ENCODE data around the gene OLFM3. TPM values are rescaled to one million over a fixed set of nuclear protein-coding genes. Genes with fewer than 3 reads are reported as not detected.

OLFM3 gene
- total RNA-seq, 3 donors from 2014 or later = 0.12 to 2.6 (median 0.22) TPM

DNA sequence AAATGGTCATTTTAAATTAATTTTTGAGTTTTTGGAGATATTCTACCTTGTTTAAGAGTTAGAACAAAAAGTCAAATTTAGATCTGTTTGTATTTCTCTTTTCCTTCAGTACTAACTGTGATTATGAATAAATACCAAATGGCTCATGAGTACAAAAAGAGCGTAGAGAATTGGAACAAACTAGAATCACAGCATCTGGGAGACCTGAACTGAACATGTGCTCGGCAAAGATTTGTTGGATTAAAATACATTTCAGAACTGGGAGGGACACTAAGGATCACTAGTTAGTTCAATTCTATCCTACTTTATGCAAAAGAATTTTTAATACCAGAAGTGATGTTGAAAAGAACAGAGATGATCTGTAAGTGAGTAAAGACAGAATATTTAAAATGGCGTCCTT lies 19.5 kb downstream of the OLFM3 start:
- Histone ChIP-seq H3K36me3 (ENCODE audit: low read depth) (no peaks in the 10 kb centered on the region), H3K4me3 (no peak overlapping the region), H3K4me1 (ENCODE audit: low read depth) (no peaks in the 10 kb centered on the region), H3K9me3 (no peaks in the 10 kb centered on the region)
- TF ChIP-seq, protein P1, sequence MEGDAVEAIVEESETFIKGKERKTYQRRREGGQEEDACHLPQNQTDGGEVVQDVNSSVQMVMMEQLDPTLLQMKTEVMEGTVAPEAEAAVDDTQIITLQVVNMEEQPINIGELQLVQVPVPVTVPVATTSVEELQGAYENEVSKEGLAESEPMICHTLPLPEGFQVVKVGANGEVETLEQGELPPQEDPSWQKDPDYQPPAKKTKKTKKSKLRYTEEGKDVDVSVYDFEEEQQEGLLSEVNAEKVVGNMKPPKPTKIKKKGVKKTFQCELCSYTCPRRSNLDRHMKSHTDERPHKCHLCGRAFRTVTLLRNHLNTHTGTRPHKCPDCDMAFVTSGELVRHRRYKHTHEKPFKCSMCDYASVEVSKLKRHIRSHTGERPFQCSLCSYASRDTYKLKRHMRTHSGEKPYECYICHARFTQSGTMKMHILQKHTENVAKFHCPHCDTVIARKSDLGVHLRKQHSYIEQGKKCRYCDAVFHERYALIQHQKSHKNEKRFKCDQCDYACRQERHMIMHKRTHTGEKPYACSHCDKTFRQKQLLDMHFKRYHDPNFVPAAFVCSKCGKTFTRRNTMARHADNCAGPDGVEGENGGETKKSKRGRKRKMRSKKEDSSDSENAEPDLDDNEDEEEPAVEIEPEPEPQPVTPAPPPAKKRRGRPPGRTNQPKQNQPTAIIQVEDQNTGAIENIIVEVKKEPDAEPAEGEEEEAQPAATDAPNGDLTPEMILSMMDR (IDR thresholded peaks at IDR 0.05) = no peak
- intact Hi-C loops (cut with DNase I, micrococcal nuclease) = no loop called here
- ATAC-seq = no peak
- no peak for DNase-seq

GRCh38 chr1:101976161-101976560 lies 20.6 kb downstream of the OLFM3 start:
- ATAC-seq (no peak), DNase-seq (no peak)
- H3K9me3 ChIP-seq = no peaks in the 10 kb centered on the region
- H3K36me3 ChIP-seq (ENCODE audit: low read depth) = no peaks in the 10 kb centered on the region
- TF ChIP-seq, protein P1 (IDR thresholded peaks at IDR 0.05) = no peak
- no peak overlapping the region for H3K4me3 ChIP-seq
- intact Hi-C loops (cut with DNase I, micrococcal nuclease) = no loop called here
- H3K4me1 ChIP-seq (ENCODE audit: low read depth) = no peaks in the 10 kb centered on the region

DNA sequence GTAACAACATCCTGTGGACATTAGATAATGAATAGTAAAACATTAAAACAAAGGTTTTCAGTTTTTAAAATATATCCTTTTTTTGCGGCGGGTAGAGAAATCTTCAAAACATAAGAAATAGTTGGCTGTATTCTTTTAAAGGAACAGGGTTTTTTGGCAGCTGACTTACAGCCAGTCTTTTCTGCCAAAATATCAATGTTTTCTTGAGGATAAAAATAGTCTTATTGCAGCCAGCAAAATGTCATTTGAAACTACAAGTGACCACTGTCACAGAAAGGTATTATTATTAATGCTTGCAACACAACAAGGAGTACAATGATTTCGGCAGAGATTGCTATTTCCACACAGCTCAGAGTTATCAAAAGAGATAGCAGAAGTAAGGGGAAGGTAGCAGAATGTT lies 21.4 kb downstream of the OLFM3 start:
- Histone ChIP-seq H3K4me1 (ENCODE audit: low read depth) (no peaks in the 10 kb centered on the region), H3K9me3 (no peaks in the 10 kb centered on the region), H3K4me3 (no peak overlapping the region), H3K36me3 (ENCODE audit: low read depth) (no peaks in the 10 kb centered on the region)
- ATAC-seq (no peak), DNase-seq (no peak)
- TF ChIP-seq, protein P1 (IDR thresholded peaks at IDR 0.05) = no peak
- intact Hi-C loops (cut with DNase I, micrococcal nuclease) = no loop called here

DNA sequence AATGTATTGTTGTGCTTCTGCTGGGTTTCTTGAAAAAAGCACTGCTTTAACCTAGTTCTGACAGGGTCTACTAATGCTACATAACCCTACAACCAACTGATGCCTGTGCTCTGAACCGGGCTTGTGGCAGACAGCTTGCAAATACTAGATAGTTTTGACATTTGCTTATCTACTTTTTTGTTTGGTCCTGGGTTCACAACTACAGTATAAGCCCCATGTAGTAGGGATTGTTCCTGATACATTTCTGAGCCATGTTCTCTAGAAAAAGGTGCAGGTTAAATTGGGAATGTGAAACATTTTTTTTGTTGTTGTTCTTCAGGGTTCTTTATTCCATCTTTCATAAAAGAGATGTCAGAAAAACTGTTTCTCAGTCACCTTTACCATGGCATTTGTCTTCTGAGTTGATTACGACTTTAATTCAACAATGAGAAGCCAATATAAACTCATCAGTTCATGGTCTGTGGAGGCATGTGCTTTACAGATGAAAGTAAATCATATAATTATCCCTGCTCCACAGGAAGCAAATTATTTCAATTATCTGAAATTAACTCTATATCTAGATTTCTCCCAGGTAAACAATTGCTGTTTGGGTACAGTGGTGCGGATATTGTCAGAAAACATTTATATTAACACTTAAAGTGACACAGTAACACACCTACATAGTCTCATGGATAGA lies 22.0 kb downstream of the OLFM3 start:
- ATAC-seq (no peak), DNase-seq (no peak)
- Histone ChIP-seq H3K4me3 (no peak overlapping the region), H3K4me1 (ENCODE audit: low read depth) (no peaks in the 10 kb centered on the region), H3K36me3 (ENCODE audit: low read depth) (no peaks in the 10 kb centered on the region), H3K9me3 (no peaks in the 10 kb centered on the region)
- intact Hi-C loops (cut with DNase I, micrococcal nuclease) = no loop called here
- TF ChIP-seq, protein P1 (IDR thresholded peaks at IDR 0.05) = no peak

- ATAC-seq (no peak), DNase-seq (peak in 1 of 3 donors; percentile 61)
- Histone ChIP-seq H3K9me3 (no peaks in the 10 kb centered on the region), H3K4me1 (ENCODE audit: low read depth) (no peaks in the 10 kb centered on the region), H3K36me3 (ENCODE audit: low read depth) (no peaks in the 10 kb centered on the region), H3K4me3 (no peak overlapping the region)
- intact Hi-C loops (cut with DNase I, micrococcal nuclease) = no loop called here
- TF ChIP-seq, protein P1 (IDR thresholded peaks at IDR 0.05) = no peak
These were observed 25.4 kb downstream of the OLFM3 start for GRCh38 chr1:101971304-101971703.

DNA sequence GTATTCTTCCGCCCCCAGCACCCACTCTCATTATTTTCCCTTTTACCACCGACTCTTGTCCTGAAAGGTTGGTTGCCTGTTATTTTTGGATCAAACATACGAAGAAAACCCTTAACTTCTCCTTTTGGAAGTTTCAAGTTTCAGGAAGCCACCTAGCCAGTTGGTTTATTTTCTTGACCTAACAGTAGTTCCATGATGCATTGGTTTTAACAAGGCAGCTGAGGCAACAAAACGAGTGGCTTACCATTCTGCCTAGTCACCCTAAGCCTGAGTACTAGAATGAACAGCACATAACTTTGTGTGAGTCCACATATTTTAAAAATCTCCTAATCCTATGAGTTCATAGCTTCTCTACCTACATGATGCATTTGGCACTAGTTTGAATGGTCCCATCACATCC lies 28.9 kb downstream of the OLFM3 start:
- ATAC-seq = no peak
- intact Hi-C loops (cut with DNase I, micrococcal nuclease) = no loop called here
- DNase-seq = no peak
- TF ChIP-seq, protein P1 (IDR thresholded peaks at IDR 0.05) = no peak
- no peaks in the 10 kb centered on the region for H3K9me3 ChIP-seq
- no peaks in the 10 kb centered on the region for H3K36me3 ChIP-seq (ENCODE audit: low read depth)
- H3K4me1 ChIP-seq (ENCODE audit: low read depth) = no peaks in the 10 kb centered on the region
- H3K4me3 ChIP-seq = no peak overlapping the region
